GM21717 (cell line): ENCODE measurements around the gene MT1H.

Experiments used
- ATAC-seq: cut with Tn5 transposase; IDR thresholded peaks from one replicate; pipeline ENCODE4 v1.9.1; 2021; ENCODE audit warnings: mild to moderate bottlenecking, moderate library complexity; ENCODE audit not compliant: unreplicated experiment

The MT1H gene

GRCh38 chr16:56635441-56635967 is 34.1 kb upstream of the MT1H start:
- ATAC-seq, result no peak

DNA sequence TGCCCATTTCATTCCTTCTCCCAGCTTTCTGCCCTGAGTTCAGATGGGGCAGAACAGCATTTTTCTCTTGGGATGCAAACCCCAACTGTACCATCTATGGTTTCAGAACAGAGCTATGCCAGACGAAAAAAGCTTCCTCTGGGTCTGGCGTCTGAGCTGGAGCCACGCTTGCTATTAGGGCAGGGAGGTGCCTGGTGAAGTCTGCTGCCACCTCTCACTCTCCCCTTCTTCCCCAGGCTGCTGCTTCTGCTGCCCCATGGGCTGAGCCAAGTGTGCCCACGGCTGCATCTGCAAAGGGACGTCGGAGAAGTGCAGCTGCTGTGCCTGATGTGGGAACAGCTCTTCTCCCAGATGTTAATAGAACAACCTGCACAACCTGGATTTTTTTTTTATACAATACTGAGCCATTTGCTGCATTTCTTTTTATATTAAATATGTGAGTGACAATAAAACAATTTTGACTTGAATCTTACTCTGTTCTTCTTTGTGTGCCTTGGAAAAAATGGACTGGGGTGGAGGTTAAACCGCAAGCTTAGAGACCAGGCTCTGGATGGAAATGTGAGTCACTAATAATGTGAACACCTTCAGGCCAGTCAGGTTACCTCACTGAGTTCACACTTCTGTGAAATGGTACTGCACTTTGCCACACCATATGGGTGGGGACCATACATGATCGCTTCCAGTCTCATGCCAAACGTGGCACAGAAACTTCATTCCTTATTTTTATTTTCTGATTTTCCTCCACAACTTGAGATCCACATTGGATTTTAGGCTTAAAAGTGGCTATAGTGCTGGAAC is 32.8 kb upstream of the MT1H start:
- ATAC-seq, result no peak

DNA sequence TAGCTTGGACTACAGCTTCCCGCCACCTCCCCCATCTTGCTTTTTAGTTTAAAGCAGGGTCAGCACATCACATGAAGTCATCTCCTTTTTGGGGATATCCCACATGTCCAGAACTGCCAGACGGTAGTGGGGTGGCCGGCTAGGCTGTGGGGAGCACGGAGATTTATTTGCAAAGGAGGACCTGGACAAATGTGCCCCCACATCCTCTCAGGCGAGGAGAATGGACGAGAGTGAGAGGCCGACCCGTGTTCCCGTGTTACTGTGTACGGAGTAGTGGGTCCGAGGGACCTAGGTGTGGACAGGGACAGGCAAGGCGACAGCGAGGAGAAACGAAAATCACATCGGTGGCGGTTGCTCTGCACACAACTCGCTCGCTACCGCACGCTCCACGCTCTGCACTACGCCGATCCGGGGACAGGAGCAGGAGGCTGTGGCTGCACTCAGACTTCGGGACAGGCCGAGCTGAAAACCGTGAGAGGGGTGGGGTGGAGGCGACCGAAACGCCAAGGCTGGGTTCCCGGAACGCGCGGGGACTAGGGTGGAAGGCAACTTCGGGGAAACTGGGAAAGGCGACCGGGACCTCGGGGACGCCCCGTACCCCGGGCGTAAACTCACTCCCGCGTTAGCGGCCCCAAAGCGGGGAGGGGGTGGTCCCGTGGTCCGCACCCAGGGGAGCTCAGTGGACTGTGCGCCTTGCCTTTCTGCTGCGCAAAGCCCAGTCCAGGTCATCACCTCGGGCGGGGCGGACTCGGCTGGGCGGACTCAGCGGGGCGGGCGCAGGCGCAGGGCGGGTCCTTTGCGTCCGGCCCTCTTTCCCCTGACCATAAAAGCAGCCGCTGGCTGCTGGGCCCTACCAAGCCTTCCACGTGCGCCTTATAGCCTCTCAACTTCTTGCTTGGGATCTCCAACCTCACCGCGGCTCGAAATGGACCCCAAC is 31.5 kb upstream of the MT1H start, which contains the start of gene MT1A:
Gene MT1A, plus strand, starts transcription at position 853 of the 937 bp plus-strand sequence. Its CDS starts 73 bp downstream, at position 926.
- ATAC-seq, result no peak

- ATAC-seq, result no peak
Observed at GRCh38 chr16:56639045-56639444, 30.6 kb upstream of the MT1H start.

DNA sequence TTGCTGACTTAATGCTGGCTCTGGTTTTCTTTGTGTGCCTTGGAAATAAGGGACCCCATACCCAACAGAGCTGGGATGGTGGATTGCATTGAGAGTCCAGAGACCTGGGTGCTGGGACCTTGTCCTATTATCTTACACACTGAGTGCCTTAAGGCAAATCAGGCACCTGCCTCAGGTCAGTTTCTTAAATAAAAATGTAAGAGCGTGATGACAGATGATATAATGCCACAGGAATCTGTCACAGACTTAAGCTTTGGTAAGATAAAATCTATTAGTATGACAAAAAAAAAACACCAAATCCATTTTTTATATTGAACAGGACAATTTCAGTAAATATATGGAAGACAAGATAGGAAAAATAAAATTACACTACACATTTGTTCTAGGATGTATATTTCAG is 29.5 kb upstream of the MT1H start:
- no peak for ATAC-seq

DNA sequence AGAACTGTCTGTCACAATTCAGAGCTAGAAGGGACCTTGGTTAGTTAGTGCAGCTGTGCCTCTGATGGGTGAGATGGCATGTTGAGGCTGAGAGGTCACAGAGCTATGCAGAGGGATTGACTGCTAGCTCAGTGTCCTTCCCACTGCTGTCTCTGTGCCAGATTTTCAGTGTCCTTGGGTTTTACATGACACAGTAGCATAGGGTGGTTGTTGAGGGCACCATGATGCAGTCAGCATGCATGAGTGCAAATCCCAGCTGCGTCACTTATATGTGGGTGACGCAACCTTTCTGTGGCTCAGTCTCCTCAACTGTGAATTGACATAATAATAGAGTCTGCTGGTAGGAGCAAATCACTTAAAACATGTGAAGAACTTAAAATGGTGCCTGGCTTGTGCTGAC is 28.4 kb upstream of the MT1H start:
- ATAC-seq, result no peak

- ATAC-seq, result no peak
Observed at GRCh38 chr16:56643080-56643778, 26.4 kb upstream of the MT1H start.

DNA sequence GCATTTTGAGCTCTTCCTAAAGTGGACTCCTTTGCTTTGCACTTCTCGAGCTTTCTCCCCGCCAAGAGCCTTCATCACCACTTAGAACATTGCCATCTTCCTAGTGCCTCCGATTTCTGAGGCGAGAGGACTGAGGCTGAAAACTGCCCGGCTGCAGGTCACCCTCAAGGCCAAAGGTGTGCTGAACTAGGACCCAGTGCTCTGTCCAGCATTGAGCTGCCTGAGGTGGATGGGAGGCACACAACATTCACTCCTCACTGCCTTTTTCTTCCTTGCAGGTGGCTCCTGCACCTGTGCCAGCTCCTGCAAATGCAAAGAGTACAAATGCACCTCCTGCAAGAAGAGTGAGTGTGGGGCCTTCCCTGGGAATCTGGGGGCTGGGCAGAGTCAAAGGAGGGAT is 25.8 kb upstream of the MT1H start:
- no peak for ATAC-seq

DNA sequence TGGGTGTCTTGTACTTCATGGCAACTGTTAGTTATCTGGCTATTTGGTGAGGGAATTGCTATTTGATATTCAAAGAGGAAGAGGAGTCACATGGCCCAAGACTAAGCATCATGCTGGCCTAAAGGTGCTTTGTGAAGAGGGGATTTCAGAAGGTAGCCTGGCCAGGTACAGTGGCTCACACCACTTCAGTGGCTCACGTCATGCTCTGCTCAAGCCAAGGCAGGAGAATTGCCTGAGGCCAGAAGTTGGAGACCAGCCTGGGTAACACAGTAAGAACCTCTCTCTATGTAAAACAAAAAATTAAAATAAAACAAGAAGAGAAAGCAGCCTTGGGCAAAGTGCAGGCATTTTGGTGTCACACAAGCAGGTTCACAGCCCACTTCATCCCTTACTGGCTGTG is 24.3 kb upstream of the MT1H start:
- ATAC-seq, result no peak

DNA sequence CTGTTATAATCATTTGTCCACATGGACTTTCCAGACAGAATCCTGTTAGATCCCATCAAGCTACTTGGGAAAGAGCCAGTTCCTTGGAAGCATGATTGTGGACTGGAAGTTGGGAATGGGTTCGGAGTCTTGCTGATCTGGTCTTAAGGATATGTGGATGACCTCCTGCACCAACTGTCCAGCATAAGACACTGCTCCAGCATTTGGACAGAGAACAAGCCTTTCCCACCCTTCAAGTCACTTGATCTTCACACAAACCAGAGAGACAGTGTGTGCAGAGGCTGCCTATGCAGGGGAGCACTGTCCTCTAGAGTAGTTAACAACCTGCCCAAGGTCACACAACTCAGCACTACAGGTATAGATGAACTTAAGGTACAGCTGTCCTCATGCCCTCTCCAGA is 23.8 kb upstream of the MT1H start:
- ATAC-seq, result no peak

DNA sequence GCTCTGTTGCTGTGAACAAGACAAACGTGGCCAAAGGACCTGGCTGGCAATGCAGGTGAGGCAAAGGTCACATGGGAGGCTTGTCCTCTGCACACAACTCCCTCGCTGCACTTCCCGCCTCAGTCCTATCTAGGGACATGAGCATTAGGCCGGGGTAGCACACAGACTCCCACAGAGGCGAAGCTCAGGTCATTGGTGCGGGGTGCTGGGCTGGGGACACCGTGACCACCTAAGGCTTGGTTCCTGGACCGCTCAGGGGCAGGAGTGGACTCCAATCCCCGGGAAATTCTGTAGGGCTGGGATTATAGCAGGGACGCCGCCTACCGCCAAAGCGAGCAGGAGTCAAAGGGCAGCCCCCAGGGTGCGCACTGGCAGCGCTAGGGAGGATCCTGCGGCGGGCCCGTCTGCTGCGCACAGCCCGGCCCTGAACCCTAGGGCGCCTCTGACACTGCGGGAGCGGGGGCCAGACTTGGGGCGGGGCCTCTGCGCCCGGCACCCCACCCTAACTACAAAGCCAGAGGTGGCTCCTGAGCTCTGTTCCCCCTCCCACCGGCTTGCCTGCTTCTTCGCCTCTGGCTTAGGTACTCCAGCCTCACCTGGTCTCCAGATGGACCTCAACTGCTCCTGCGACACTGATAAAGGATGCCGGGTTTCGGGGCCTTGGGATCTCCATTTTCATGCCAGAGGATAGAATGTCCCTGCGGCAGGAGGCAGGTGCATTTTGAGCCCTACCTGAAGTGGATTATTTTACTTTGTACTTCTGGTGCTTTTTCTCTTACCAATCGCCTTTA is 21.8 kb upstream of the MT1H start:
- no peak for ATAC-seq

DNA sequence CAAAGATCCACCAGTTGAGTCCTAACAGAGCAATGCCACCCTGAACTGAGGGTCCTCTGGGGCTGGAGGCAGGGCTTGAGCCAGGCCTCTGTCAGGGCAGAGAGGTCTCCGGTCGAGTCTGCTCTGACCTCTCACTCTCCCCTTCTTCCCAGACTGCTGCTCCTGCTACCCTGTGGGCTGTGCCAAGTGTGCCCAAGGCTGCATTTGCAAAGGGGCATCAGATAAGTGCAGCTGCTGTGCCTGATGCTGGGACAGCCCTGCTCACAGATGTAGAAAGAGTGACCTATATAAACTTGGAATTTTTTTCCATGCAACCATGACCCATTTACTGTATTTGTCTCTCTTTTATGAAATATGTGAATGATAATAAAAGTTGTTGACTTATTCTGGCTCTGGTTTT is 20.3 kb upstream of the MT1H start:
- ATAC-seq, result no peak

DNA sequence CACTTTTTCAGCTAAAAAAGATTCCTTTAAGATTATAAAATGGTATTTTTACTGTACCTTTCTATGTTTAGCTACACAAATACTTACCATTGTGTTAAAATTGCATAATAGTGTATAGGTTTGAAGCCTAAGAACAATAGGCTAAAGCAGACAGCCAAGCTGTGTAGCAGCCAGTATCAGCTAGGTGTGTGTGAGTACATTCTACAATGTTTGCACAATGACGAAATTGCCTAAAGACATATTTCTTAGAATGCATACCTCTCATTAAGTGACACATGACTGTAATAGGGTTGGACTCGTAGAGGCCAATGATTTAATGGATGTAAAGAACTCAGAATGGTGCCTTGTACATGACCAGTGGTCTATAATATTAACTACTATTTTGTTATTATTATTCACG is 19.8 kb upstream of the MT1H start:
- no peak for ATAC-seq

- ATAC-seq, result no peak
Observed at GRCh38 chr16:56651586-56651985, 18.0 kb upstream of the MT1H start, which contains the start of gene MT1B. Gene MT1B, plus strand, starts transcription at chr16:56651886. Its CDS starts 68 bp downstream, at chr16:56651954.

DNA sequence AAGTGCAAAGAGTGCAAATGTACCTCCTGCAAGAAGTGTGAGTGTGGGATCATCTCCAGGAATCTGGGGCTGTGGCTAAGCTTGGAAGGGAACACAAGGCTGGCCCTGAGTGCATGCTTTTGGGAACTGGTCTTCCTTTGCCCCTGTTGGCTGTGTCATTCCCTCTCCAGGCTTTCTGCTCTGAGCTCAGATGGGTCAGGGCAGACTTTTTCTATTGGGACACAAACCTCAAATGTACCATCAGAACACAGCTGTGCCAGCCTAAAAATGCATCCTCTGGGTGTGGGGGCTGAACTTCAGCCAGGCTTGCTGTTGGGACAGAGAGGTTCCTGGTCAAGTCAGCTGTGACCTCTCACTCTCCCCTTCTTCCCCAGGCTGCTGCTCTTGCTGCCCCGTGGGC is 17.0 kb upstream of the MT1H start:
- no peak for ATAC-seq

DNA sequence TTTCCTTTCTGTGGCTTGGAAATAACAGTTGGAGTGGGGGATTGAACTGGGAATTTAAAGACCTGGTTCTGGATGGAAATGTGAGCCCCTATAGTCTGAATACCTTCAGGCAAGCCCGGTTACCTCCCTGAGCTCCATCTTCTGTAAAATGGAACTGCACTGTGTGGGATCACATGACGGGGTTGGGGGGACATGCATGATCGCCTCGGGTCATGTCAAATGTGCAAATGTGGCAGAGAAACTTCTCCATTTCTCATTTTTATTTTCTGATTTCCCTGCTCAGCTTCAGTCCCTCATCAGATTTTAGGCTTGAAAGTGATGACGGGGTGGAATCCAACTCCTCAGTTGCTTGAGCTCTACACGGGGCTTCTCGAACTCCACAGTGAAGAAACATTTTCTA is 16.4 kb upstream of the MT1H start:
- no peak for ATAC-seq

DNA sequence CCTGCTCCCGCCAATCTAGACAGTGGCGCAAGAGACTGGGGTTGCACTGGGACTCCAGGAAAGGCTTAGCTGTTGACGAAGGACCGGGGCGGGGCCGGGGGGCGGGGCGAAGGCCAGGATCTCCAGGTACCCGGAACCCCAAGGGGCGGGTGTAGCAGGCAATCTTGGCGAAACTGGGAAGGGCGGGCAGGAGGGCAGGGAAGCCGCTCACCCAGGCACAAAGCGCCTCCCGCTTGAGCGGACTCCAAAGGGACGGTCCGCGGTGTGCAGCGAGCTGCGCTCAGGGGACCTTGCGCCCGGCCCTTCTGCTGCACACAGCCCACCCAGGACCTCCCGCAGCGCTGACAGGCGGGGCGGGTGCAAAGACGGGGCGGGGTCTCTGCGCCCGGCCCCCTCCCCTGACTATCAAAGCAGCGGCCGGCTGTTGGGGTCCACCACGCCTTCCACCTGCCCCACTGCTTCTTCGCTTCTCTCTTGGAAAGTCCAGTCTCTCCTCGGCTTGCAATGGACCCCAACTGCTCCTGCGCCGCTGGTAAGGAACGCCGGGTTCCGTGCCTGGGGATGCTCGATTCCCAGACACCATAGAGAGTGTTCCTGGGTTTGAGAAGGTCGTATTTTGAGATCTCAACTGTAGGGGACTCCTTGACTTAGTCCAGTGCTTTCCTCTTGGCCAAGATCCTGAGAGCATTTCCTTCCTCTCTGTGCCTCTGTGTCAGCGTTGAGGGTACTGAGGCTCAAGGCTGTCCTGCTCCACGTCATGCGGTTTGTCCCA is 11.9 kb upstream of the MT1H start, which contains the start of gene MT1F:
Gene MT1F, plus strand, starts transcription at position 405 of the 772 bp plus-strand sequence. Its CDS starts 100 bp downstream, at position 505.
- peak; percentile 52 for ATAC-seq

DNA sequence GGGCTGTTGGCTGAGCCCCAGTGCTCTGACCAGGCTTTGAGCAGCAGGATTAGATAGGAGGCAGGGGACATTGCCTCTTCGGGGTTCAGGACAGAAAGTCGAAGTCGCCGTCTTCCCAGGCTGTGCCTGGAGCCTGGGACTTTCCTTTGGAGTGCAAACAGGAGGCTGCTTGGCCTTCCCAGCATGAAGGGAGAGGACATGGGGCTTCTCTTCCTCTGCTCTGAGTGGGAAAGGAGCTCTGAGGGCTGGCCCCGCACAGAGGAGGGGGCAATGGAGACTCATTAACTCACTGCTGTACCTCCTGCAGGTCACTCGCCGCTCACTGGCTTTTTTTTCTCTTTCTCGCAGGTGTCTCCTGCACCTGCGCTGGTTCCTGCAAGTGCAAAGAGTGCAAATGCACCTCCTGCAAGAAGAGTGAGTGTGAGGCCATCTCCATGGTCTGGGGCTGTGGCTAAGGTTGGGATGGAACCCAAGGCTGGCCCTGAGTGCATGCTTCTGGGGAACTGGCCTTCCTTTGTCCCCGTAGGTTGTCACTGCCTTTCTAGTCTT is 11.2 kb upstream of the MT1H start:
- ATAC-seq, result no peak
